IPS-NIHi7 (cell line): ENCODE results near the gene AMOTL1.
"Not testable (repeated sequence)": the region's sequence is repeated elsewhere in the genome, so short reads cannot be mapped to it uniquely, and the experiment has no call there.

ENCODE experiments used
- DNase-seq: peaks from one replicate; pipeline ENCODE4 v3.0.0; 2012; ENCODE audit warnings: mixed read lengths; ENCODE audit errors: extremely low spot score

The AMOTL1 gene

GRCh38 chr11:94879006-94879405, 110.8 kb downstream of the AMOTL1 start:
- DNase-seq = no peak

GRCh38 chr11:94880216-94880615, 112.1 kb downstream of the AMOTL1 start:
- peak; percentile 4 for DNase-seq

- DNase-seq = peak; percentile 9
Measured at GRCh38 chr11:94882931-94883330, 114.8 kb downstream of the AMOTL1 start.

- DNase-seq = peak; percentile 7
Measured at GRCh38 chr11:94883878-94884277, 115.7 kb downstream of the AMOTL1 start.

GRCh38 chr11:94884376-94884775, 116.2 kb downstream of the AMOTL1 start:
- peak; percentile 6 for DNase-seq

- DNase-seq = peak; percentile 5
Measured at GRCh38 chr11:94885133-94885532, 117.0 kb downstream of the AMOTL1 start.

- DNase-seq = no peak
Measured at GRCh38 chr11:94885581-94885980, 117.4 kb downstream of the AMOTL1 start.

GRCh38 chr11:94888204-94888603, 120.0 kb downstream of the AMOTL1 start:
- no peak for DNase-seq

- no peak for DNase-seq
Measured at GRCh38 chr11:94895451-94895850, 127.3 kb downstream of the AMOTL1 start.

- no peak for DNase-seq
Measured at GRCh38 chr11:94895971-94896370, 127.8 kb downstream of the AMOTL1 start.

GRCh38 chr11:94897330-94897768, 129.2 kb downstream of the AMOTL1 start:
- peak; percentile 75 for DNase-seq

GRCh38 chr11:94907226-94907625, 139.1 kb downstream of the AMOTL1 start:
- DNase-seq = no peak

- no peak for DNase-seq
Measured at GRCh38 chr11:94909371-94909820, 141.2 kb downstream of the AMOTL1 start.

- no peak for DNase-seq
Measured at GRCh38 chr11:94910270-94910669, 142.1 kb downstream of the AMOTL1 start.

- no peak for DNase-seq
Measured at GRCh38 chr11:94910779-94911178, 142.6 kb downstream of the AMOTL1 start.

GRCh38 chr11:94912806-94913205, 144.7 kb downstream of the AMOTL1 start:
- DNase-seq = no peak

- DNase-seq = not testable (repeated sequence)
Measured at GRCh38 chr11:94913718-94914394, 145.7 kb downstream of the AMOTL1 start.

- no peak for DNase-seq
Measured at GRCh38 chr11:94920311-94920710, 152.2 kb downstream of the AMOTL1 start.

- no peak for DNase-seq
Measured at GRCh38 chr11:94922321-94923003, 154.3 kb downstream of the AMOTL1 start.

- no peak for DNase-seq
Measured at GRCh38 chr11:94923004-94923334, 154.8 kb downstream of the AMOTL1 start.

GRCh38 chr11:94924171-94924572, 156.0 kb downstream of the AMOTL1 start:
- no peak for DNase-seq

- DNase-seq = no peak
Measured at GRCh38 chr11:94924612-94925011, 156.5 kb downstream of the AMOTL1 start.
